Loucy (cell line): ENCODE data around the gene FAM9C.

ENCODE experiments used
- EZH2phosphoT487 ChIP-seq: fragments of 200-600 bp; IDR thresholded peaks from 2 replicates; pipeline ENCODE4 v1.6.1; 2018; ENCODE audit warnings: antibody characterized with exemption, mild to moderate bottlenecking, moderate library complexity, borderline replicate concordance
- TF ChIP-seq, protein P1 (sequence below): fragments of 200-600 bp; sonication (generic); conservative IDR thresholded peaks from 2 replicates; pipeline ENCODE4 v1.5.1; 2014; ENCODE audit warnings: mild to moderate bottlenecking, antibody characterized with exemption, low read length

DNA sequence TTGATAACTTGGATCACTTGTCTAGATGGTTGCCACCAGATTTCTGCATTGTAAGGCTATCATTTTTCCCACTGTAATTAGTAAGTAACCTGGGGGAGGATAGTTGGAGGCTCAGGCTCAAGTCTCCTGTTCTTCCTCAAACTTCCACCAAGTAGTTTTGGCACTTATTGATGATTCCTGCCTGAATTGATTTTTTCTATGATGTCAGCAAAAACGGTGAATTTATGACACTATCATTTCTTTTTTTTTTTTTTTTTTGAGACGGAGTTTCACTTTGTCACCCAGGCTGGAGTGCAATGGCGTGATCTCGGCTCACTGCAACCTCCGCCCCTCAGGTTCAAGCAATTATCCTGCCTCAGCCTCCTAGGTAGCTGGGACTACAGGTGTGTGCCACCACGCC, 57.1 kb downstream of the FAM9C start:
- no peak for TF ChIP-seq EZH2phosphoT487
- TF ChIP-seq, protein P1, sequence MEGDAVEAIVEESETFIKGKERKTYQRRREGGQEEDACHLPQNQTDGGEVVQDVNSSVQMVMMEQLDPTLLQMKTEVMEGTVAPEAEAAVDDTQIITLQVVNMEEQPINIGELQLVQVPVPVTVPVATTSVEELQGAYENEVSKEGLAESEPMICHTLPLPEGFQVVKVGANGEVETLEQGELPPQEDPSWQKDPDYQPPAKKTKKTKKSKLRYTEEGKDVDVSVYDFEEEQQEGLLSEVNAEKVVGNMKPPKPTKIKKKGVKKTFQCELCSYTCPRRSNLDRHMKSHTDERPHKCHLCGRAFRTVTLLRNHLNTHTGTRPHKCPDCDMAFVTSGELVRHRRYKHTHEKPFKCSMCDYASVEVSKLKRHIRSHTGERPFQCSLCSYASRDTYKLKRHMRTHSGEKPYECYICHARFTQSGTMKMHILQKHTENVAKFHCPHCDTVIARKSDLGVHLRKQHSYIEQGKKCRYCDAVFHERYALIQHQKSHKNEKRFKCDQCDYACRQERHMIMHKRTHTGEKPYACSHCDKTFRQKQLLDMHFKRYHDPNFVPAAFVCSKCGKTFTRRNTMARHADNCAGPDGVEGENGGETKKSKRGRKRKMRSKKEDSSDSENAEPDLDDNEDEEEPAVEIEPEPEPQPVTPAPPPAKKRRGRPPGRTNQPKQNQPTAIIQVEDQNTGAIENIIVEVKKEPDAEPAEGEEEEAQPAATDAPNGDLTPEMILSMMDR = no peak
